ENCODE measurements around the gene PAX8.
"Not testable (repeated sequence)": the region's sequence is repeated elsewhere in the genome, so short reads cannot be mapped to it uniquely, and the experiment has no call there.

DNA sequence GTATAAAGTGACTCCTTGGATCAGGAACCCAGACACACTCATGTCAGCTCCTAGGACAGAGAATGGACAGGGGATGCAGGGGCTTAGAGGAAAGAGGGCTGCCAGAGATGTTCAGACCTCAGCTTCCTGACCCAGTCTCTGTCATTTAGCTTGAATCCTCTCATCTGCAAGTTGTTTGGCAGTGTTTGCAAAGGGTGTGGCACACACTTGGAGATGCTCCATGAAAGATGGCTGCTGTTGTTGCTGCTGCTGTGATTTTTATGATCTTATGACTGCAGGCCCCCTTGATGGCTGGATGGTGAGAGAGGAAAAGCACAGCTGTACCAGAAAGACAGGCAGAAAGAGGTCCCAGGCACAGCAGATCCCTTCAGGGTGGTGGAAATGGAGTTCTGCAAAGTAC lies 35.9 kb upstream of the PAX8 start:
- TF ChIP-seq POLR2A (IDR thresholded peaks at IDR 0.05): not testable (repeated sequence)
- TF ChIP-seq, protein P1, sequence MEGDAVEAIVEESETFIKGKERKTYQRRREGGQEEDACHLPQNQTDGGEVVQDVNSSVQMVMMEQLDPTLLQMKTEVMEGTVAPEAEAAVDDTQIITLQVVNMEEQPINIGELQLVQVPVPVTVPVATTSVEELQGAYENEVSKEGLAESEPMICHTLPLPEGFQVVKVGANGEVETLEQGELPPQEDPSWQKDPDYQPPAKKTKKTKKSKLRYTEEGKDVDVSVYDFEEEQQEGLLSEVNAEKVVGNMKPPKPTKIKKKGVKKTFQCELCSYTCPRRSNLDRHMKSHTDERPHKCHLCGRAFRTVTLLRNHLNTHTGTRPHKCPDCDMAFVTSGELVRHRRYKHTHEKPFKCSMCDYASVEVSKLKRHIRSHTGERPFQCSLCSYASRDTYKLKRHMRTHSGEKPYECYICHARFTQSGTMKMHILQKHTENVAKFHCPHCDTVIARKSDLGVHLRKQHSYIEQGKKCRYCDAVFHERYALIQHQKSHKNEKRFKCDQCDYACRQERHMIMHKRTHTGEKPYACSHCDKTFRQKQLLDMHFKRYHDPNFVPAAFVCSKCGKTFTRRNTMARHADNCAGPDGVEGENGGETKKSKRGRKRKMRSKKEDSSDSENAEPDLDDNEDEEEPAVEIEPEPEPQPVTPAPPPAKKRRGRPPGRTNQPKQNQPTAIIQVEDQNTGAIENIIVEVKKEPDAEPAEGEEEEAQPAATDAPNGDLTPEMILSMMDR (IDR thresholded peaks at IDR 0.05 in 8 of 11, conservative IDR thresholded peaks at IDR 0.05 in 3 of 11): not testable (repeated sequence)
